CD4-positive, alpha-beta T cell treated with Interleukin-2 at 100 ng/mL for 4 hours (primary cell): ENCODE data around the gene SNCAIP.
"Not testable (repeated sequence)": the region's sequence is repeated elsewhere in the genome, so short reads cannot be mapped to it uniquely, and the experiment has no call there.

Experiments
- DNase-seq: peaks from one replicate; pipeline ENCODE4 v3.0.0-alpha.2; 2020; ENCODE audit warnings: low spot score

Gene SNCAIP

DNA sequence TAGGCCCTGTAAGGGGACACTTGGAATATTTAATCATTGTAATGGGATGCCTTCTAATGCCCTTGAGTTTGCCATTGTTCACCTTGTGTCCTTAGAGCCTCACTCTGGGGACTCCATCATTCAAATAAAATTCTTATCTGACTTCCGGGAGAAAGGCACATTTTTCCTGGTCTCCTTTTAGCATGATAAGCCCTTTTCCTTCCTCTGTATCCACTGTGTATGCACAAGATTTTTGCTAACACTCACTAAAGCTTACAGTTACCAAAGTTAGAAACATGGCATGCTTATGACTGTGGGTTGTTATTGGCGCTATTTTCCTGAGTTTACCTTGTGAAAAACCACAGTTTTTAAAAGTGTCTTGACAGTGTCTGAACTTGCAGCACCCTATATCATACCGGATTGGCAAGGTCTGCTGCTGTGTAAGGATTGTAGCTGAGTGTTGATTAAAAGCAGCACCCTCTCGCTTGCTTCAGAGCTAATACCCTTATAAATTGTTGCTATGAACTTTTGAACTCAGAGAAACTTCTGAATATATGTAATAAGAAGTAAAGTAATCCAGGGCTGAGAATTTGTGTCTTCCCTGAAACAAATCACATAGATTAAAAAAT, 46.4 kb downstream of the SNCAIP start:
- DNase-seq, result no peak

DNA sequence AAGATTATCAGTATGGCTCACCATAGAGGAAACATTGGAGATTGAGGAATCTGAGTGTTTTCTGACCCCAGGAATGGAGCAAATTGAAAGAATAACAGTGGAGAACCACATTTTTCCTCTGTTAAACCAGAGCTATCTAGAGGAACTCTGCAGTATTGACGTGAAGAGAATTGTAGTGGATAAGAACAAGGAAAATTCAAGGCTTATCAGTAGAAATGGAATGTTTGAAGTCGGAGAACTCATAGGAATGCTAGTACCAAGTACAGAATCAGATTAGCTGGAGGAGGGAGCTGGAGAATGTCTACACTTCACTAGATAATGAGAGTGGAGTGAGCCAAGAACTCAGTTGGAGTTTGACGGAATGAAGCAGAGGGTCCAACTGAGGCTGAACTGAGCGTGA, 50.3 kb downstream of the SNCAIP start:
- DNase-seq, result no peak

- DNase-seq, result no peak
These were observed 51.6 kb downstream of the SNCAIP start for GRCh38 chr5:122363623-122364022.

GRCh38 chr5:122366501-122366900, 54.5 kb downstream of the SNCAIP start:
- no peak for DNase-seq

DNA sequence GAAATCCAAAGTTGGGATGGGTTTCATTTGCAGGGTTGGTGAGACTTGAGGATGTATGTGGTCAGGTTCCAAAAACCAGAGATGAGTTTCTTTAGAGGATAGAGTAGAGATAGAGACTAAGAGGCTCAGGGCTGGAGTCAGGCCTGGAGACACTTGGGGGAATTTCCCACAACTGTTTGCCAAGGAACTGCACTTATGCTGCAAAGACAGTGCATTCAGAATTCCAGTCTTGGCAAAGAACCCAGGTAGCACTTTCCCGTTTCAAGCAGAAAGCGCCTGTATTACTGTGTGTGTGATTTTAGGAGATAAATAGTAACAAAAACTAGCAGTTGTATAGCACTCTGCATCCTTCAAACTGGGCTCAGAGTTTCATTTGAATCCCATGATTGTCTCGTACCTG, 55.4 kb downstream of the SNCAIP start:
- no peak for DNase-seq

DNA sequence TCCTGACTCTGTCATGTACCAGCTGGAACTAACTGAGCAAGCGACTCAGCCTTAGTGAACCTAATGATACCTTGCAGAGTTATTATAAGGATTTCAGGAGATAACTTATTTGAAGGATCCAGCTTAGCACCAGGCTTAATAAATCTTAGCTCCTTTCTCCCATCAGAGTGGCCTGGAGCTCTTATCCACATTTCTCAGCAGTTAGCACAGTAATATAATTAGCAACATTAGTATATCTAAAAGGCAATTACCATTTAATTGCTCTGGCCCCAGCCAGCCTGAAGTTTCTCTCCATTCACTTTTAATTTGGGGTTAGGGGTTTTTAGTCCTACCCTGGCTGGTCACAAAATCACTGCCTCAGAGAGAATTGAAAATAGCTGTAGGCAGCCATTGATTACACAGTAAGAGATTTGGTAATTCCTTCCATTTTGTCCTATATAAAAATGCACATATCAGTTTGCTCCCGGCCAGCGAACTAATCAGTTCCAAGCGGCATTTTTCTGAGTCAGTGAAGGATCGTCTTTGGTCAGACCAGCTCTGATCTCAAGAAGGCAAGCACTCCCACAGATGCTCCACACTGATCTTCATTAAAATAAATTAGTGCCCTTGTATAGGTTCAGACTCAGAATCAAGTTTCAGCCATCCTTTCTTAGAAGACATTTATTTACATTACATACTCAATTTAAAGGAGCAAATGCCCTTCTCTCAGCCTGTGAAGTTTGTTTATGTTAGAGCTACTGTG, 56.6 kb downstream of the SNCAIP start:
- DNase-seq, result no peak

DNA sequence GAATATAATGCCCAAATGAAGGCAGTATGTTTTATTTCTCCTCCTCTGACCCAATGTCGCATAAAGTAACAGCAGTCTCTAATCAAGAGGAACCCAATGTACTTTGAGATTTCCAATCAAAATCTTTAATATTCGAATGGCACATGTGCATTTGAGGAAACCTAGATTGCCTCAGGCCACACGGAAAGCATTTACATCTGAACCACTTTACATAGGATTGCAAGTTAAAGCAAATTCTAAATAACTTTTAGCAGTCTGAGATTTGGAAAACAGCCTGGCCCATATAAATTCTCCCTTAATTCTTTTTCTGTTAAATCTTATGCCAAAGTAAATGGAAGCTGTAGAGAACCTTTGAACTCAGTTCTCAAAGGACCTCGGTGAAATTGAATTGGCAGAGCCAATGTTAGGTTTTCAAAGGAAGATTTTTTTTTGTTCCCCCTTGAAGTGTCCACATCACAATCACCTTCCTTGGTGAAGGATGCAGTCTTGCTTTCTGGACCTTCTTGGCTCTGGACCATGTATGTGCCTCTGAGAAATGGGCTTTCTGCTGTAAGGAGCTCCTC, 57.3 kb downstream of the SNCAIP start:
- DNase-seq, result no peak

GRCh38 chr5:122371511-122372151, 59.6 kb downstream of the SNCAIP start:
- no peak for DNase-seq

GRCh38 chr5:122374110-122374509, 62.1 kb downstream of the SNCAIP start:
- no peak for DNase-seq

DNA sequence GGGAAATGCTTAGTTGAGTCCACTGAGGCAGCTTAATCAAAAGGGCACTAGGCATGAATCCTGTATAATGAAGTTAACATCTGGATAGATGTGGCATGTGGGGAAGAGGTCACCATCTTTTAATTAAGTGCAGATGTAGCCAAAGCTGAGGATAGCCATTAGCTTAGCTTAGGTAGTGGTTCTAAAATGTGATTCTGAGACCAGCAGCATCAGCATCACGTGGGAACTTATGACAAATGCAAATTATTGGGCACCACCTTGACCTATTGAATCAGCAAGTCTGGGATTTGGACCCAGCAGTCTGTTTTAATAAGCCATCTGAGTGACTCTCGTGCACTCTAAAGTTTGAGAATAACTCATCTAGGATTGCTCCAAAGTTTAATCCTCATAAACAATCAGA, 63.8 kb downstream of the SNCAIP start:
- no peak for DNase-seq

- no peak for DNase-seq
These were observed 64.2 kb downstream of the SNCAIP start for GRCh38 chr5:122376250-122376649.

GRCh38 chr5:122377026-122377425, 65.0 kb downstream of the SNCAIP start:
- DNase-seq, result no peak

GRCh38 chr5:122382938-122383337, 70.9 kb downstream of the SNCAIP start:
- DNase-seq, result not testable (repeated sequence)

- DNase-seq, result no peak
These were observed 72.8 kb downstream of the SNCAIP start for GRCh38 chr5:122384739-122385235.

DNA sequence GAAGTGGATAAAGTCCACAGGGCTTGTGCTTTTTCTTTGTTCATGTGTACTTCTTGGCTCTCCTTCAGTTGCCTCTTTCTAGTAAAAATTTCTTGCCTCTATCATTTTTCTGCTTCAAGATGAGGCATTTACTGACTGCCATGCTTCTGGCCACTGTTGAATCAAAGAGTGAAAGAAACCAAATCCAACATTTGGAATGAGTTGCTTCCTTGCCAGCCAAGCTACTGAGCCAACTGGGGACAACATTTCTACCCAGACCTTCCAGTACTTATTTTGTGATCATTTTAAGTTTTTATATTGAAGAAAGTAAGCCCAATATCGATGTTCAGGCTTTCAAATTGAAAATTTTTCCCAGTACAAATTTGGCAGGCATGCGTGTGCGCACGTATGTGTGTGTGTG, 73.2 kb downstream of the SNCAIP start:
- DNase-seq, result no peak

DNA sequence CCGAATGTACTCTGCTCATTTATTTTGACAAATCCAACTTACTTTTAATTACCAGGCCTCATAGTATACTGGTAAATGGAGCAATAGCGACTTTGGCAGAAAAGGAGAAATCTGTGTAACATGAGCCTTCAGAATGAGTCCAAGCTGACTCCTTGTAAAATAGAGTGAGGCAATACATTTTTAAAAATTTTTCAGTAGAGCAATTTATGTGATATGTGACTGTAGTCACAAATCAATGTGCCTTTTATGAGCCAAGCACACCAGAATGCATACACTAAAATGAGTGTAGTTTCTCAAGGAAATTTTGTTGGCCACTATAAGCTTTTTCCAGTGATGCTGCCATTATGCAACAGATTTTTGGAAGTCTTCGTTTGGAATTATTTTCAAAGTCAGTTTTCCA, 73.8 kb downstream of the SNCAIP start:
- no peak for DNase-seq

- DNase-seq, result no peak
These were observed 78.1 kb downstream of the SNCAIP start for GRCh38 chr5:122390154-122390553.

GRCh38 chr5:122390694-122391093, 78.7 kb downstream of the SNCAIP start:
- DNase-seq, result no peak

GRCh38 chr5:122391621-122392020, 79.6 kb downstream of the SNCAIP start:
- DNase-seq, result no peak

GRCh38 chr5:122392224-122392623, 80.2 kb downstream of the SNCAIP start:
- DNase-seq, result no peak

- no peak for DNase-seq
These were observed 80.8 kb downstream of the SNCAIP start for GRCh38 chr5:122392824-122393223.

GRCh38 chr5:122394284-122394930, 82.4 kb downstream of the SNCAIP start:
- no peak for DNase-seq
